PFSK-1 (cell line): ENCODE data around the gene KIF19.

Experiments used
- FOXP2 ChIP-seq: optimal IDR thresholded peaks from 2 replicates; pipeline ENCODE3; 2011; ENCODE audit warnings: borderline replicate concordance, control low read depth, inconsistent platforms; ENCODE audit not compliant: insufficient read depth; ENCODE audit errors: extremely low read length, extremely low read depth
- POLR2AphosphoS5 ChIP-seq: IDR thresholded peaks from 2 replicates; pipeline ENCODE4 v1.6.1; 2012; ENCODE audit warnings: low read depth, mild to moderate bottlenecking, control low read depth, low read length, moderate library complexity
- REST ChIP-seq, 2 experiments: IDR thresholded peaks; 2 replicates each; pipeline versions ENCODE4 v1.6.1 to v1.8.0; 2011 to 2012; ENCODE audit warnings: low read depth in 2 of 2, low read length in 2 of 2, control low read depth in 1 of 2, inconsistent platforms in 1 of 2, mild to moderate bottlenecking in 1 of 2, moderate library complexity in 1 of 2; ENCODE audit not compliant: insufficient read depth in 1 of 2
- SIN3A ChIP-seq: IDR thresholded peaks from 2 replicates; pipeline ENCODE4 v1.6.1; 2012; ENCODE audit warnings: mild to moderate bottlenecking, low read length, moderate library complexity, borderline replicate concordance; ENCODE audit not compliant: insufficient read depth
- TAF1 ChIP-seq: IDR thresholded peaks from 2 replicates; pipeline ENCODE4 v1.6.1; 2012; ENCODE audit warnings: low read length, control low read depth, borderline replicate concordance; ENCODE audit not compliant: insufficient read depth

Gene KIF19

GRCh38 chr17:74389084-74389753 is 63.2 kb downstream of the KIF19 start:
- TF ChIP-seq REST (IDR thresholded peaks at IDR 0.05; ENCODE audit: insufficient read depth in 1 of 2, low read depth in 2 of 2, low read length in 2 of 2) (no peak), FOXP2 (no peak), SIN3A (no peak), POLR2AphosphoS5 (no peak), TAF1 (no peak)

DNA sequence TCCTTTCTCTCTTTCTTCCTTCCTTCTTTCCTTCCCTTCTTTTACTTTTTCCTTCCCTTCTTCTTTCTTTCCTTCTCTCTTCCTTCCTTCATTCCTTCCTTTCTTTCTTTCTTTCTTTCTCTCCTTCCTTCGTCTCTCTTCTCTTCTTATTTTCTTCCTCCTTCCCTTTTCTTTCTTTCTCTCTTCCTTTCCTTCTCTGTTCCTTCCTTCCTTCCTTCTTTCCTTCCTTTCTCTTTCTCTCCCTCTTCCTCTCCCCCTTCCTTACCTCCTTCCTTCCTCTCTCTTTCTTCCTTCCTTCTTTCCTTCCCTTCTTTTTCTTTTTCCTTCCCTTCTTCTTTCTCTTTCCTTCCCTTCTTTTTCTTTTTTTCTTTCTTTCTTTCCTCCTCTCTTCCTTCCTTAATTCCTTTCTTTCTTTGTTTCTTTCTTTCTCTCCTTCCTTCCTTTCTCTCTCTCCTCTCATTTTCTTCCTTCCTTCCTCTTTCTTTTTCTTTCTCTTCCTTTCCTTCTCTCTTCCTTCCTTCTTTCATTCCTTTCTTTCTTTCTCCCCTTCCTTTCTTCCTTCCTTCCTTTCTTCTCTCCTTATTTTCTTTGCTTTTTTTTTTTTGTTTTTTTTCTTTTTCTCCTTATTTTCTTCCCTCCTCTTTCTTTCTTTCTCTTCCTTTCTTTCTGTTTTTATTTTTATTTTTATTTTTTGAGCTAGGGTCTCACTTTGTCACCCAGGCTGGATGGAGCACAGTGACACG is 64.1 kb downstream of the KIF19 start:
- TF ChIP-seq FOXP2 (no peak), POLR2AphosphoS5 (no peak), REST (IDR thresholded peaks at IDR 0.05; ENCODE audit: insufficient read depth in 1 of 2, low read depth in 2 of 2, low read length in 2 of 2) (no peak), TAF1 (no peak), SIN3A (no peak)

DNA sequence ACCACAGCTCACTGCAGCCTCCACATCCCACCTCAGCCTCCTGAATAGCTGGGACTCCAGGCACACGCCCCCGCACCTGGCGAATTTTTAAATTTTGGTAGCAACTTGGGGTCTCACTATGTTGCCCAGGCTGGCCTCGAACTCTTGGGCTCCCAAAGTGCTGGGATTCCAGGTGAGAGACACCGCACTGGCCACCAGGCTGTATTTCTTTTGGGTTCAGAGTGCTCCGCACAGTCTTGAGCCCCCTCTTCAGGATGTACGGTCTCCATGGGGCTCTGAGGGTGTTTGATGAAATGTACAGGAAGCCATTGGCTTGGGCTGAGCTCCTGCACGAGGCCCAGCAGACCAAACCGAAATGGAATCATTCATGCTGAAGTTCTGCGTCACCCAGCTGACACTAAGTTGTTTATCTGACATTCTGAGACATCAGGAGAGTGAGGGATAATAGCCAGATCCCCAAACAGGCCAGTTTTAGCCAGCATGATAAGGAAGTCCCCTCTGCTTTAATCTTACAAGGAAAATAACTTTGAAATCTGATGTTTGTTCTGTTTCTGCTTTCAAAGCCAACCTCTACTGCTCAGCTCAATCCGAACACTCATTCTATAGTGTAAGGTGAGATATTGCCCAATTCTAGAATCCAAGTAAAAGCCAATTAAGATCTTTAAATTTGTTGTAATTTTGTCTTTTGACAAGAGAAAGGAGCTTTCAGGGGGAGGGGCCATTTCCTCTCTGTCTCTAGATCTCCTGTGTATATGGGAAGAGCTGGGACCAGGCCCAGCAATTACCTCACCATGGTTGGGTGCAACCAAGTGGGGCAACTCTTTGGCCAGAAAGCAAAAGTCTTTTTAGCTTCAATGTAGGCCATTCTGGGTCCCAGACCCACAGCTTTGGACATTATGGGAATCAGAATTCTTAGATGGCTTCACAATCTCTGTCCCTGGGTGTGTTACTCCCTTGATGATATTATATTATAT is 64.9 kb downstream of the KIF19 start:
- no peak for TF ChIP-seq REST (IDR thresholded peaks at IDR 0.05; ENCODE audit: insufficient read depth in 1 of 2, low read depth in 2 of 2, low read length in 2 of 2)
- TF ChIP-seq SIN3A: no peak
- no peak for TF ChIP-seq TAF1
- TF ChIP-seq POLR2AphosphoS5: no peak
- TF ChIP-seq FOXP2: no peak

DNA sequence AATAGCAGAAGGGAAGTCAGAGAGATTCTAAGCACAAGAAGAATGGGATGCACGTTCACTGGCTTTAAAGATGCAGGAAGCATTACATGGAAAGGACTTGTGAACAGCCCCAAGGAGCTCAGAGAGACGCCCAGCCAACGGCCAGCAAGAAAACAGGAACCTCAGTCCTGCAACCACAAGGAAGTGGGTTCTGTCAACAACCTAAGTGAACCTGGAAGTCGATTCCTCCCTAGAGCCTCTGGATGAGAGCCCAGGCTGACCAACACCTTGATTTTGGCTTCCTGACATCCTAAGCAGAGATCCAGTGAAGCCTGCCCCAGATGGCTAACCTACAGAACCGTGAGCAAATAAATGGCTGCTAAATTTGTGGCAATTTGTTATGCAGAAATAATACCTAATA is 65.7 kb downstream of the KIF19 start:
- TF ChIP-seq POLR2AphosphoS5 (no peak), SIN3A (no peak), TAF1 (no peak), FOXP2 (no peak), REST (IDR thresholded peaks at IDR 0.05; ENCODE audit: insufficient read depth in 1 of 2, low read depth in 2 of 2, low read length in 2 of 2) (no peak)
